GM18511 (cell line): ENCODE measurements around the gene FRS2.

Experiments used
- ATAC-seq: cut with Tn5 transposase; IDR thresholded peaks from one replicate; pipeline ENCODE4 v1.9.1; 2021; ENCODE audit warnings: mild to moderate bottlenecking, moderate library complexity; ENCODE audit not compliant: unreplicated experiment

The FRS2 gene

DNA sequence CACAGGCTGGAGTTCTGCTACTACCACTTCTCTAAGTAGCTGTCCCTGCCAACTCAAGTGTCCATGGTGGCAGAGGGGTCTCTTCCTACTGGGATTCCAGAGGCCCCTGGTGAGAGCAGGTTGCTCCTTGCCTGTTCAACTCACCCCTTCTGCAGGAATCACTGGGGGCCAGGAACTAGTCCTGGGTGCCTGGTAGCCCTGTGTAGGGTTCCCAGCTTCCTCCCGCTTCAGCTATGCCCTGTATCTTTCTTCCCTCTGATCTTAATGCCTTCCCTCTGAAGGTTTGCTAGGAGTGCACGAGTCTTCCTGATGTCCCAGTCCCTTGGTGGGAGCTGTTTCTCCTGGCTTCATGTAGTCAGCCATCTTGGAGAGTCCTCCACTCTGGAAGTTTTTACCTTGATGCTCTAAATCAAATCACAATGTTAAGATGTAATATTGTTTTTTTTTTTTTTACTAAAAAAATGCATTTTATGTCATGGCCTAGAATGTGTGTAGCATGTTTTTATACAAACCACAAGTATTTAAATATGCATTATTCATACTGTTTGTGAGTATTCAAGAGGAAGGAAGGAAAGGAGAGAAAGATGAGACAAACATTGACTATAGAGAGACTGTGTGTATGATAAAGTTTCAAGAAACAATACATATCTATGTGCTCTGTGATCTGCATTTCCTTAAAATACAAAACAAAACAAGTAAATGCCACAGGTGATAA is 54.7 kb downstream of the FRS2 start:
- ATAC-seq, result no peak

DNA sequence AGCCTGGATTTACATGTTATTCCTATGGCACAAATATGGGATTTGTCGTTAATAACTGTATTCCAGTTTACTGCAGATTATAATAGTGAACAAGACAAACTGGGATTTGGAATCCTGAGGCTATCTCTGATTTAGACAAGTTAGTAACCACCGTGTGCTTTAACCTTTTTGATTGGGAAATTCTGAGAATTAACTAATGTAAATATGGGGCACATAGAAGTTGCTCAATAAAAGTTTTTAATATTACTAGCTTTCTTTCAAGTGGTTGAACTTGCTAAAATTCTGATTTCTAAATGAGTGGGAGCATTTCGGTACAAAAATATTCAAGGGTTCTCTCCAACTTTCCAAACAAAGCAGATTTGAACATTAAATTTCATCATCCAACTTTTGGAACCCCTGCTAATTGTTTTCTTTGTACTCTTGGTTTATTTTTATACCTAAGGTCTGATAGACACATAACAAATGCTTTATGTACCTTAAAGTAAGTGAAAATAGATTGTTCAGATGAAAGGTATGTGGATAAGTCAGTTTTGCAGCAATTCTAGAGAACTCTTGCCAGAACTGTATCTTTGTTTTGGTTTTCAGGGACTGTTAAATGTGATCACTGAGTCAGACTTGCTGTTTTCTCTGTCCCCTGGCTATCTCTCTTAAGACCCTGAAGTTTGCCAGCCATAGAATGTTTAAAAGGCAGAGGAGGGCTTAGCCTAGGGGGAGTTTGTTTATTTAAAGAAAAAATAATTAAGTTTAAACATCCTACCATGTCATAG is 57.5 kb downstream of the FRS2 start:
- ATAC-seq, result no peak

DNA sequence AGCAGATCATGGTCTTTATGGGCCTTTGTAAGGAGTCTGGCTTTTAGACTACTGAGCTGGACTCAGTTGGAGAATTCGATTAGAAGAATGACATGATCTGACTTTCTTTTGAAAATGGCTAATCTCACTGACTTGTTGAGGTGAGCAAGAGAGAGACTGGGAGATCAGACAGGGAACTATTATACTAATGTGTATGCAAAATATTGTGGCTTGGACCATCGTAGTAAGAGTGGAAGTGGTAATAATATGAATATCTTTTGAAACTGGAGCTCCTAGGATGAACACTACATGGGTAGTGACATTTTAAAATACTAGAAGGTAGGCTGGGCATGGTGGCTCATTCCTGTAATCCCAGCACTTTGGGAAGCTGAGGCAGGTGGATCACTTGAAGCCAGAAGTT is 58.8 kb downstream of the FRS2 start:
- no peak for ATAC-seq

DNA sequence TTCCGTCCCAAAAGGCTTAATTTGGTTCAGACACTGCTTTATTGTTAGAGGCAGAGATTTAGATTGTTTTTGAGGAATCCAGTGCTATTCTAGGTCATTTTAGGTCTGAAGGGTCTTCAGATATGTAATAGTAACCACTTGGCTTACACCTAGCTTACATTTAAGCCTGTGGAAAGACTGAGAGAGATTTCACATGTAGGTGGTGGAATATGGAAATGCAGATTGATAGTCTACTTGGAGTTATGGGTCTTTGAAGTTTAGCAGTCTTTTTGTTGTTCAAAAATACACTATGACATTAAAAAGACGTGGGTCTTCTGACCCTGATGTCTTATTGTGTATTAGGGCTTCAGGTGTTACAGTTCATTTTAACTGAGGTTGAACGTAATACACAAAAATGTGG is 63.7 kb downstream of the FRS2 start:
- ATAC-seq, result no peak

GRCh38 chr12:69534389-69534822 is 64.2 kb downstream of the FRS2 start:
- ATAC-seq, result peak; percentile 95

- ATAC-seq, result no peak
Observed at GRCh38 chr12:69540987-69541386, 70.8 kb downstream of the FRS2 start.

DNA sequence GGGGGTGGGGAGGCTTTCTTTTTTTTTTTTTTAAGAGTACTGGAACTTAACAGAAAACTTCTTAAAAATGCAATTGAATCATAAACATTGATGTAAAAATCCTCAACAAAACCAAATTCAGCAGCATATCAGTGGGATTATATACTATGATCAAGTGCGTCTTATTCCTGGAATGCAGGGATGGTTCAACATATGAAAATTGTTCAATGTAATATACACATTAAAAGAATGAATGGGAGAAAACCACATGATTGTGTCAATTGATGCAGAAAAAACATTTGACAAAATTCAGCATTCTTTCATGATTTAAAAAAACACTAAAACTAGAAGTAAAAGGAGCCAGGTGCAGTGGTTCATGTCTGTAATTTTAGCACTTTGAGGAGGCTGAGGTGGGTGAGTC is 73.9 kb downstream of the FRS2 start:
- no peak for ATAC-seq

DNA sequence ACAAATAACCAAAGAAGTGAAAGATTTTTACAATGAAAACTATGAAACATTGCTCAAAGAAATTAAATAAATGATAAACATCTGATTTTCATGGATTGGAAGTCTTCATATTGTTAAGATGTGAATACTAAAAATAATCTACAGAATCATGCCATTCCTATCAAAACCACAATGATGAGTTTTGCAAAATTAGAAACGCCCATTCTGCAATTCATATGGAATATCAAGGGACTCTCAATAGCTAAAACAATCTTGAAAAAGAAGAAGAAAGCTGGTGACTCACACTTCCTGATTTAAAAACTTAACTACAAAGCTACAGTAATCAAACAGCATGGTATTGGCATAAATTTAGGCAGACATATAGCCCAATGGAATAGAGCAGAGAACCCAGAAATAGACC is 74.9 kb downstream of the FRS2 start:
- no peak for ATAC-seq

DNA sequence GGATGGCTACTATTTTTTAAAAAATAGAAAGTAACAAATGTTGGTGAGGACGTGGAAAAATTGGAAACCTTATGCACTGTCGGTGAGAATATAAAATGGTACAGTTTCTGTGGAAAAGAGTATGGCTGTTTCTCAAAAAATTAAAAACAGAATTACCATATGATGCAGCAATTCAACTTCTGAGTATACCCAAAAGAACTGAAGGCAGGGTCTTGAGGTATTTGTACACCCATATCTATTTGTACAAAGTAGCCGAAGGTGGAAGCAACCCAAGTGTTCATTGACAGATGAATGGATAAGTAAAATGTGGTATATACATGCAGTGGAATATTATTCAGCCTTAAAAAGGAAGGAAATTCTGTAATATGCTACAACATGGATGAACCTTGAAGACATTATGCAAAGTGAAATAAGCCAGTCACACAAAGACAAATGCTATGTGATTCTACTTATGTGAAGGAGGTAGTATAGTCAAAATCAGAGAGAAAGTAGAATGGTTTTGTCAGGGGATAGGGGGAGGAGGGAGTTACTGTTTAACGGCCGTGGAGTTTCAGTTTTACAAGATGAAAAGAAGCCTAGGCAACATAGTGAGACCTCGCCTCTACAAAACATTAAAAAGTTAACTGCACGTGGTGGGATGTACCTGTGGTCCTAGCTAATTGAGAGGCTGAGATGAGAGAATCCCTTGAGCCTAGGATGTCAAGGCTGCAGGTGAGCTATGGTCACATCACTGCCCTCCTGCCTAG is 76.7 kb downstream of the FRS2 start:
- peak; percentile 95 for ATAC-seq

- no peak for ATAC-seq
Observed at GRCh38 chr12:69548687-69549086, 78.5 kb downstream of the FRS2 start.

GRCh38 chr12:69550569-69551350 is 80.6 kb downstream of the FRS2 start:
- ATAC-seq, result no peak

DNA sequence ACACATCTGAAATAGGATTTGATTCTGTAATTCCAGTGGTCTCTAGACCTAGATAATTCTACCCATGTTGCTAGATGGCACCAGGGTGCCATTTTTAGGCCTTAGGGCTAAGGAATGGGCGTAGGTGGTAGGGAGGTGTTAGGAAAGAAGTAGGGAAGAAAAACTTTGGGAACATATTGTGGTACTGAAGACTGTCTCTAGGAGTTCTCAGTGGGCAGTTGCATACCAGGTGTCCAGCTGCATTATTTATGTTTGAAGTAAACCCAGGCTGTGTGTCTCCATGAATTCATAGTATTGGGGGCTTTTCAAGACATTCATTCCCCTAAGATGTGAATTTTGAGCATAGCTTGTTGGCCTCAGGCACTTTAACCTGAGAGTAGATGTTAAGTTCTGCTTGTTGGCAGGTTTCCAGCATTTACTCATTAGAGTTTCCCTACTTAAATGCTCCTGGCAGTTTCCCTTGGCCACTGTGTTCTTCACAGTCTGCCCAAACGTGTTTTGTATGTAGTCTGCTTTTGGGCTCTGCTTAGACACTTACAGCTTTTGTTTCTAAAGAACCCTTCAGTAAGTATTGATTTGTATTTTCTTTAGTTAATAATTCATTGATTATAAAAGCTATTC is 83.5 kb downstream of the FRS2 start:
- no peak for ATAC-seq

DNA sequence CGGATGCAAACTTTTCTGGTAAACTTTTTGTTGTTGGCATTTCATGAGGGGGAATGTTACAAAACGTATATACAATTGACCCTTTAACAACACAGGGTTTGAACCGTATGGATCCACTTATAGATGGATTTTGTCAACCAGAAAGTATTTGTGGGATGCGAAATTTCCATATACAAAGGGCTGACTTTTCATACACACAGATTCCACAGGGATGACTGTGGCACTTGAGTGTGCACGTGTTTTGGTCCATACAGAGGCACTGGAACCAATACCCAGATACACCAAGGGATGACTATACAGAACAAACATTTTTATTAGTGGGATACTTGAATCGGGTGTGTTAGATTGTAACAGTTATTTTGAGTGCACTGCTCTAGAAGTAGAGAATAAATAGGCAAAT is 85.3 kb downstream of the FRS2 start:
- no peak for ATAC-seq

DNA sequence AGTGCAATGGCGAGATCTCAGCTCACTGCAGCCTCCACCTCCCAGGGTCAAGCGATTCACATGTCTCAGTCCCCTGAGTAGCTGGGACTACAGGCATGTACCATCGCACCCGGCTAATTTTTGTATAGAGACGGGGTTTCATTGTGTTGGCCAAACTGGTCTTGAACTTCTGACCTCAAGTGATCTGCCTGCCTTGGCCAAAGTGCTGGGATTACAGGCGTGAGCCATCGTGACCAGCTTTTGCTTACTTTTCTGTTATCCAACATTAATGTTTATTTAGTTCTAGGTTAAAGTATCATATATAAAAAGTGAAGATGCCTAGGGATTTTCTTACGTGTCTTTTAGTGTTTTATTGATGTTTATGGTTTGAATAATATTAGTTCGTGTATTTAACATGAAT is 86.2 kb downstream of the FRS2 start:
- no peak for ATAC-seq

DNA sequence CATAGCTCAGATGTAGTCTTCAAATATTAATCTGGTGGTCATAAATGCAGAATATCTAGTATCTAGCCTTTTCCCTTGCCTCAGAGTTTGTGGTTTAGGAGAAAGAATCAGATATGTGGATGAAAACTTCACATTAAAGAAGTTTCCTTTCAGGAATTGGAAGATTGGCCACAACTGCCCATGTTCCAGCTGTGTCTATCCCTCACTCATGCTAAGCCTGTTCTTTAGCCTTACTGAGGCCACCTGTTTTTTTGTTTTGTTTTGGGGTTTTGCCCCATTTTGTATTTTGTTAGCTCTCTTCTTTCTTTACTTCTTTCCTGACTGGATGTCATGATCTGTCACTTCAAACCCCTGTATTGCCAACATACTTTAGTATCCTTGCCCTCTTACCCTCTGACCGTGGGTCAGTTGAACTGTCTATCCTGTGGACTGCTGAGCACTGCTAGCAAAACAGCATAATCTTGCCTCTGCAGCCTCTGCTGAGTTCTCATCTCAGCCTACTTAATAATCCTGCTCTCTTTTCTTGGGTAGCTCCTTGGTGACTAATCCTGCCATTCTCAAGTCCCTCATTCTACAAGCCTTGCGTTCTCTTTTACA is 93.1 kb downstream of the FRS2 start:
- ATAC-seq, result no peak

DNA sequence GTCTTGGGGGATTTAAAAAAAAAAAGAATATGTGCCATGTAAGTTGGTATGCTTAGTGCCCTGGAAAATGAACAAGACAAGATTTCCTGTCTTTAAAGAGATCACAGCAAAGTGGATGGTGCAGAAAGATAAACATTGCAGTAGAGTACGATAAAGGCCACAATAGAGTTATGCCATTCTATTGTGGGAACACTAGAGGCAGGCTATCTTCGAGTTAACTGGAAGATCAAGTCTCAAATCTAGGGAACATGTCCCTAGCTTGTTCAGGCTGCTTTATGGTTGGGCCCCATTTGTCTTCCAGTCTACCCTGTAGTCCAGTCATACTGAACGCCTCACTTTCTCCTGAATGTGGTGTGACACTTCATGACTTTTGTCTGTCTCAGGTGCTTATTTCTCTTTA is 96.4 kb downstream of the FRS2 start:
- ATAC-seq, result no peak

- ATAC-seq, result no peak
Observed at GRCh38 chr12:69569236-69569635, 99.0 kb downstream of the FRS2 start.

DNA sequence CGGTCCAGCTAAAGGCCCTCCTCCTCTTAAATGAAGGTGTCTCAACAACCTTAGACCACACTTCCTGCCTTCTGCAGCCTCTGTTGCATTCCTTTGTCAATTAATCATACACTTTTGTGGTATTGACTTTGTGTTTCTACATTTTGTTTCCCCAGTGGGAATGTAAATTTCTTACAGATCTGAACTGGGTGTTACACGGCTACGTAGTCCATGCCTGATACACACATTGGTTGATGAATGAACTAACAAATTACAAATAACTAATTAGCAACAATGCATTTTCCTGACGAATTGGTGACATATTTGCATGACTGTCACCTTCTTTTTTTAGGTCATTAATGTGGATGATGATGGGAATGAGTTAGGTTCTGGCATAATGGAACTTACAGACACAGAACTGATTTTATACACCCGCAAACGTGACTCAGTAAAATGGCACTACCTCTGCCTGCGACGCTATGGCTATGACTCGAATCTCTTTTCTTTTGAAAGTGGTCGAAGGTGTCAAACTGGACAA is 99.9 kb downstream of the FRS2 start:
- ATAC-seq, result no peak

DNA sequence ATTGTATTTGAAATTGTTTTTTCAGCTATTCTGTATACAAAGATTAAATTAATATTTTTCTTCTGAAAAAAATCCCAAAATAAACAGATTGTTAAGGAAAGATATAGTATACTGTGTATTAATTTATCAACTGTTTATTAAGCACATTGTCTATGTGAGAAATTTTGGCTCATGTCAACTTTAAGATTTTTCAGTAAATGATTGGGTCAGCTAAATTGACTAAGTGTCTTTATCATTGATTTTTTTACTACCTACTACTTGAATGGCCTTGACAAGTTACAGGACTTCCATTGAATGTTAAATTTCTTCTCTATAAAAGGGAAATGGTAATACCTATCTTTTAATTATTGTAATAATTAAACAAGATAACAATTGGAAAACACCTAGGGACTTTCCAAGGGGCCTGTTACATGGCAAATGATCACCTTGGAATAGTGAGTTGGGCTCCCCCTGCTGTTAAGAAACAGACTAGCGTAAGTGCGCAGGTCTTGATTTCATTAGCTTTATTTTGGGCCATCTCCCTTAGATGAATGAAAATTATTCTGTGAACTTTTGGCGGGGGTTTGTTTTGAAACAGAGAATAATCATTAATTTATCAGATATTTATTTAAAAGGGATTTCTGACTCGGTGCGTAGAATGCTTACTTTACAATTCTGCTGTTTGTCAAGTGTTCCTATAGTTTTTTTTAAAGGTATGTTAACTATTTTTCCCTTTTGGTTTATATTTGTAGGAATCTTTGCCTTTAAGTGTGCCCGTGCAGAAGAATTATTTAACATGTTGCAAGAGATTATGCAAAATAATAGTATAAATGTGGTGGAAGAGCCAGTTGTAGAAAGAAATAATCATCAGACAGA is 100.6 kb downstream of the FRS2 start:
- peak; percentile 84 for ATAC-seq
